ENCODE data around the gene NPHP4. TPM values are rescaled to one million over a fixed set of nuclear protein-coding genes. Genes with fewer than 3 reads are reported as not detected.

Gene NPHP4
- total RNA-seq, 2 experiments from 2014 or later, result 6.2 to 7.7 TPM

GRCh38 chr1:5876094-5876650, 116.1 kb downstream of the NPHP4 start:
- Mint-ChIP-seq H3K27me3 (no peaks in the 10 kb centered on the region), H3K4me3 (no peak overlapping the region), H3K4me1 (ENCODE audit: low read depth) (no peaks in the 10 kb centered on the region), H3K36me3 (ENCODE audit: low read depth) (peaks cover 35% of the 10 kb centered on the region), H3K27ac (no peak overlapping the region), H3K9me3 (no peaks in the 10 kb centered on the region)
- Histone ChIP-seq H3K4me3 (ENCODE audit: low read length) (no peak overlapping the region), H3K36me3 (ENCODE audit: insufficient read depth, low read length) (peaks cover 5% of the 10 kb centered on the region), H3K27ac (ENCODE audit: low read depth in 1 of 2, low read length in 2 of 2) (no peak overlapping the region), H3K4me1 (ENCODE audit: insufficient read depth, low read length) (no peaks in the 10 kb centered on the region), H3K27me3 (ENCODE audit: control insufficient read depth in 1 of 2, insufficient read depth in 2 of 2, low read length in 2 of 2) (no peaks in the 10 kb centered on the region), H3K9me3 (ENCODE audit: control insufficient read depth in 1 of 2, insufficient read depth in 1 of 2, low read length in 2 of 2) (peaks cover 0 to 15% of the 10 kb centered on the region in 2 experiments)
- ChIA-PET POLR2A (no interaction called here), CTCF (no interaction called here)
- intact Hi-C loops (cut with DNase I, micrococcal nuclease), result no loop called here
- ATAC-seq (ENCODE audit: poor library complexity) (no peak), DNase-seq (no peak)
- TF ChIP-seq CTCF (IDR thresholded peaks at IDR 0.05), result no peak

GRCh38 chr1:5875345-5875910, 116.8 kb downstream of the NPHP4 start:
- no peaks in the 10 kb centered on the region for H3K4me1 Mint-ChIP-seq (ENCODE audit: low read depth)
- H3K4me1 ChIP-seq (ENCODE audit: insufficient read depth, low read length), result no peaks in the 10 kb centered on the region
- intact Hi-C loops (cut with DNase I, micrococcal nuclease), result no loop called here
- ATAC-seq (ENCODE audit: poor library complexity), result no peak
- H3K27me3 ChIP-seq (ENCODE audit: control insufficient read depth in 1 of 2, insufficient read depth in 2 of 2, low read length in 2 of 2), result no peaks in the 10 kb centered on the region
- no peak overlapping the region for H3K27ac Mint-ChIP-seq
- CTCF ChIA-PET, result no interaction called here
- no peaks in the 10 kb centered on the region for H3K27me3 Mint-ChIP-seq
- H3K27ac ChIP-seq (ENCODE audit: low read depth in 1 of 2, low read length in 2 of 2), result no peak overlapping the region
- no peaks in the 10 kb centered on the region for H3K9me3 Mint-ChIP-seq
- no peak overlapping the region for H3K4me3 ChIP-seq (ENCODE audit: low read length)
- POLR2A ChIA-PET, result no interaction called here
- H3K36me3 Mint-ChIP-seq (ENCODE audit: low read depth), result peaks cover 37% of the 10 kb centered on the region
- H3K4me3 Mint-ChIP-seq, result no peak overlapping the region
- H3K36me3 ChIP-seq (ENCODE audit: insufficient read depth, low read length), result peaks cover 5% of the 10 kb centered on the region
- no peak for DNase-seq
- H3K9me3 ChIP-seq (ENCODE audit: control insufficient read depth in 1 of 2, insufficient read depth in 1 of 2, low read length in 2 of 2), result peaks cover 0 to 11% of the 10 kb centered on the region in 2 experiments
- no peak for TF ChIP-seq CTCF (IDR thresholded peaks at IDR 0.05)

- H3K4me1 ChIP-seq (ENCODE audit: insufficient read depth, low read length), result no peaks in the 10 kb centered on the region
- Mint-ChIP-seq H3K36me3 (ENCODE audit: low read depth) (peaks cover 30% of the 10 kb centered on the region), H3K9me3 (no peaks in the 10 kb centered on the region), H3K27me3 (no peaks in the 10 kb centered on the region), H3K27ac (no peak overlapping the region), H3K4me3 (no peak overlapping the region), H3K4me1 (ENCODE audit: low read depth) (no peaks in the 10 kb centered on the region)
- H3K27me3 ChIP-seq (ENCODE audit: control insufficient read depth in 1 of 2, insufficient read depth in 2 of 2, low read length in 2 of 2), result no peaks in the 10 kb centered on the region
- no peak for DNase-seq
- intact Hi-C loops (cut with DNase I, micrococcal nuclease), result no loop called here
- H3K9me3 ChIP-seq (ENCODE audit: control insufficient read depth in 1 of 2, insufficient read depth in 1 of 2, low read length in 2 of 2), result peaks cover 0 to 3% of the 10 kb centered on the region in 2 experiments
- H3K4me3 ChIP-seq (ENCODE audit: low read length), result no peak overlapping the region
- ChIA-PET CTCF (no interaction called here), POLR2A (no interaction called here)
- peaks cover 5% of the 10 kb centered on the region for H3K36me3 ChIP-seq (ENCODE audit: insufficient read depth, low read length)
- TF ChIP-seq CTCF (IDR thresholded peaks at IDR 0.05), result no peak
- ATAC-seq (ENCODE audit: poor library complexity), result no peak
- H3K27ac ChIP-seq (ENCODE audit: low read depth in 1 of 2, low read length in 2 of 2), result no peak overlapping the region
These were observed 117.7 kb downstream of the NPHP4 start for GRCh38 chr1:5874416-5875110.

Measured in CD4-positive, alpha-beta T cell (primary cell).